HEK293T (cell line): ENCODE results near the gene RNF114.

ENCODE experiments used
- BHLHE40 ChIP-seq: fragments of 450-650 bp; IDR thresholded peaks from 2 replicates; pipeline ENCODE4 v1.6.1; 2016; ENCODE audit warnings: mild to moderate bottlenecking, moderate library complexity, borderline replicate concordance
- FOXK2 ChIP-seq: fragments of 450-650 bp; IDR thresholded peaks from 2 replicates; pipeline ENCODE4 v1.6.1; 2016; ENCODE audit warnings: mild to moderate bottlenecking
- FOXM1 ChIP-seq: fragments of 450-650 bp; IDR thresholded peaks from 2 replicates; pipeline ENCODE4 v1.6.1; 2017; ENCODE audit warnings: mild to moderate bottlenecking, borderline replicate concordance
- TARDBP ChIP-seq: fragments of 450-650 bp; IDR thresholded peaks from 2 replicates; pipeline ENCODE4 v1.6.1; 2016
- TF ChIP-seq, protein P1 (sequence below): fragments of 450-650 bp; IDR thresholded peaks from 2 replicates; pipeline ENCODE4 v1.6.1; 2016

DNA sequence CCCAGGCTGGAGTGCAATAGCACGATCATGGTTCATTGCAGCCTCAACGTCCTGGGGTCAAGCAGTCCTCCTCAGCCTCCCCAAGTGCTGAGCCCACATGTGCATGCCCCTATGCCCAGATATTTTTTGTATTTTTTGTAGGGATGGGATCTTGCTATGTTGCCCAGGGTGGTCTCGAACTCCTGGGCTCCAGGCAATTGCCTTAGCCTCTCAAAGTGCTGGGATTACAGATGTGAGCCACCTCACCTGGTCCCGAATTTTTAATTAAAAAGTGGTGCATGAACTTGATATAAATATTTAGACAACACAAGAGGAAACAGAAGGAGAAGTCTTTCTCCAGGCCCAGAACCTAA lies 7.1 kb upstream of the RNF114 start:
- TF ChIP-seq FOXM1, result no peak
- no peak for TF ChIP-seq BHLHE40
- no peak for TF ChIP-seq TARDBP
- TF ChIP-seq FOXK2, result no peak
- TF ChIP-seq, protein P1, sequence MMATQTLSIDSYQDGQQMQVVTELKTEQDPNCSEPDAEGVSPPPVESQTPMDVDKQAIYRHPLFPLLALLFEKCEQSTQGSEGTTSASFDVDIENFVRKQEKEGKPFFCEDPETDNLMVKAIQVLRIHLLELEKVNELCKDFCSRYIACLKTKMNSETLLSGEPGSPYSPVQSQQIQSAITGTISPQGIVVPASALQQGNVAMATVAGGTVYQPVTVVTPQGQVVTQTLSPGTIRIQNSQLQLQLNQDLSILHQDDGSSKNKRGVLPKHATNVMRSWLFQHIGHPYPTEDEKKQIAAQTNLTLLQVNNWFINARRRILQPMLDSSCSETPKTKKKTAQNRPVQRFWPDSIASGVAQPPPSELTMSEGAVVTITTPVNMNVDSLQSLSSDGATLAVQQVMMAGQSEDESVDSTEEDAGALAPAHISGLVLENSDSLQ, result no peak
